ENCODE measurements around the gene PGP. TPM values are rescaled to one million over a fixed set of nuclear protein-coding genes. Genes with fewer than 3 reads are reported as not detected.

PGP gene
- total and polyA plus RNA-seq, 4 experiments from 2014 or later, result 7.8 to 27.3 (median 19.7) TPM

DNA sequence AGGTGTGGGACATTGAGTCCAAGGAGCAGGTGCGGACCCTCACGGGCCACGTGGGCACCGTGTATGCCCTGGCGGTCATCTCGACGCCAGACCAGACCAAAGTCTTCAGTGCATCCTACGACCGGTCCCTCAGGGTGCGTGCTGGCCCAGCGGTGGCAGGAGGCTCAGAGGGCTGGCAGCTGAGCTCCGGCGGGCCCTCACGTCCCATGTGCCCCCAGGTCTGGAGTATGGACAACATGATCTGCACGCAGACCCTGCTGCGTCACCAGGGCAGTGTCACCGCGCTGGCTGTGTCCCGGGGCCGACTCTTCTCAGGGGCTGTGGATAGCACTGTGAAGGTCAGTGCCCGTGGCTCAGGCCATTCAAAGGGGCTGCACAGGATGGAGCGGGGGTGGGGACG, 38.6 kb downstream of the PGP start:
- intact Hi-C loops (cut with micrococcal nuclease), result no loop called here
- no peak for DNase-seq
- Histone ChIP-seq H3K27me3 (ENCODE audit: insufficient read depth, low read length) (no peaks in the 10 kb centered on the region), H3K4me1 (ENCODE audit: insufficient read depth, low read length) (no peaks in the 10 kb centered on the region), H3K27ac (ENCODE audit: low read depth, low read length) (no peak overlapping the region), H3K36me3 (ENCODE audit: insufficient read depth, low read length) (peaks cover 4% of the 10 kb centered on the region), H3K4me3 (ENCODE audit: low read length in 2 of 2) (no peak overlapping the region), H3K9me3 (ENCODE audit: control insufficient read depth in 1 of 2, low read length in 2 of 2) (no peaks in the 10 kb centered on the region)
- Mint-ChIP-seq H3K27ac (no peak overlapping the region), H3K9me3 (no peaks in the 10 kb centered on the region), H3K27me3 (no peaks in the 10 kb centered on the region), H3K36me3 (peaks cover 0 to 19% of the 10 kb centered on the region in 2 donors), H3K4me1 (no peaks in the 10 kb centered on the region), H3K4me3 (no peak overlapping the region)
- CTCF ChIA-PET (ENCODE audit: partially characterized antibody), result interaction anchor here (0.6 to 0.8 kb wide), 2 partner anchors 36 to 701 kb away, joined by 3 to 4 read pairs; no protein-coding TSS in a partner anchor
- POLR2A ChIA-PET (ENCODE audit: partially characterized antibody), result no interaction called here

DNA sequence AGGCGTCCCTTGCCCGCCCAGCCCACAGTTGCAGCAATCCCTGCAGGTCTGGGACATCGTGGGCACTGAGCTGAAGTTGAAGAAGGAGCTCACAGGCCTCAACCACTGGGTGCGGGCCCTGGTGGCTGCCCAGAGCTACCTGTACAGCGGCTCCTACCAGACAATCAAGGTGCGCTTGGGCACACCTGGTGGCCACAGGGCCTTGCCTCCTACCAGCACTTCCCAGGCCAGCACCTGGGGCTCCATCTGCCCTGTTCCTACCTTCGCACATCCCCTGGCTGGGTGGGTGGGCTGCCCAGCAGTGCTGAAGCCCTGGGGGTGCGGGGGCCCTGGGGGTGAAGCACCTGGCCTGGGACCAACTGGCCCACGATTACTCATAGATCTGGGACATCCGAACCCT, 39.2 kb downstream of the PGP start:
- H3K27me3 ChIP-seq (ENCODE audit: insufficient read depth, low read length), result no peaks in the 10 kb centered on the region
- CTCF ChIA-PET (ENCODE audit: partially characterized antibody), result interaction anchor here (0.8 kb wide), 1 partner anchor 35 kb away, joined by 3 read pairs; no protein-coding TSS in a partner anchor
- POLR2A ChIA-PET (ENCODE audit: partially characterized antibody), result no interaction called here
- H3K36me3 ChIP-seq (ENCODE audit: insufficient read depth, low read length), result peaks cover 4% of the 10 kb centered on the region
- Mint-ChIP-seq H3K4me1 (no peaks in the 10 kb centered on the region), H3K27me3 (no peaks in the 10 kb centered on the region), H3K9me3 (no peaks in the 10 kb centered on the region), H3K36me3 (peaks cover 0 to 19% of the 10 kb centered on the region in 2 donors), H3K4me3 (no peak overlapping the region), H3K27ac (no peak overlapping the region)
- H3K27ac ChIP-seq (ENCODE audit: low read depth, low read length), result no peak overlapping the region
- H3K4me1 ChIP-seq (ENCODE audit: insufficient read depth, low read length), result no peaks in the 10 kb centered on the region
- intact Hi-C loops (cut with micrococcal nuclease), result no loop called here
- no peaks in the 10 kb centered on the region for H3K9me3 ChIP-seq (ENCODE audit: control insufficient read depth in 1 of 2, low read length in 2 of 2)
- H3K4me3 ChIP-seq (ENCODE audit: low read length in 2 of 2), result no peak overlapping the region
- DNase-seq, result no peak

DNA sequence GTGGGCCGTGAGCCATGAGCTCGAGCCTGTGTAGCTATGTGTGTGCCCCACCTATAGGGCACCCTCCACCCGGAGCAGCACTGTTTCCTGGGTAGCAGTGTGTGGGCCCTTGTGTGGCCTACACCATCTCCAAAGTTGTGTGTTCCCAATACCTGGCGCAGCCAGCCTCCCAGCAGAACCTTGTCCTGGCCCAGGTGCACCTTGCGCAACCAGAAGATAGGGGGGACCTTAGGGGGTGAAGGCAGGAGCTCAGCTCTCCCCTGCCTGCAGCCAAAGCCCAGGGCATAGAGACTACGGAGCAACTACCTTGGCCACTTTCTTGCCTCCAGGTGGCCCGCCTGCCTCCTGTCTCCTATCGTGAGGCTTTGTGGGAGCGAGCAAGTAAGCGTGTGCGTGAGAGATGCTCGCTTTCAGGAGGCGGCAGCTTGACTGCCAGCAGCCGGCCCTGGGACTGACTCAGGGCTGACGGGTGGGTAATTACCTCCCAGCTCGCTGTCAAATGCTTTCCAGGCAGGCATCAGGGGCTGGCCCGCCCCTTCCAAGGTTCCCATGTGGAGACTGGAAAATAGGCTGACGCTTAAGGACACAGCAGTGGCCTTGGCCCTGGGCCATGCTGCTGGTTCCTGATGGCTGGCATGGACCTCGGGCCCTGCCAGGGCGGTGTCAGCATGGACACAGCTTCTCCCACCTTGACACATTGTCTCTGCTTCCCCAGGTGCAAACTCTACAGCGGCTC, 40.1 kb downstream of the PGP start:
- Histone ChIP-seq H3K27me3 (ENCODE audit: insufficient read depth, low read length) (no peaks in the 10 kb centered on the region), H3K27ac (ENCODE audit: low read depth, low read length) (no peak overlapping the region), H3K36me3 (ENCODE audit: insufficient read depth, low read length) (peaks cover 4% of the 10 kb centered on the region), H3K4me3 (ENCODE audit: low read length in 2 of 2) (no peak overlapping the region), H3K4me1 (ENCODE audit: insufficient read depth, low read length) (no peaks in the 10 kb centered on the region), H3K9me3 (ENCODE audit: control insufficient read depth in 1 of 2, low read length in 2 of 2) (no peaks in the 10 kb centered on the region)
- Mint-ChIP-seq H3K36me3 (peaks cover 0 to 19% of the 10 kb centered on the region in 2 donors), H3K4me1 (no peaks in the 10 kb centered on the region), H3K9me3 (no peaks in the 10 kb centered on the region), H3K4me3 (no peak overlapping the region), H3K27me3 (no peaks in the 10 kb centered on the region), H3K27ac (no peak overlapping the region)
- DNase-seq, result no peak
- CTCF ChIA-PET (ENCODE audit: partially characterized antibody), result no interaction called here
- POLR2A ChIA-PET (ENCODE audit: partially characterized antibody), result no interaction called here
- intact Hi-C loops (cut with micrococcal nuclease), result no loop called here

DNA sequence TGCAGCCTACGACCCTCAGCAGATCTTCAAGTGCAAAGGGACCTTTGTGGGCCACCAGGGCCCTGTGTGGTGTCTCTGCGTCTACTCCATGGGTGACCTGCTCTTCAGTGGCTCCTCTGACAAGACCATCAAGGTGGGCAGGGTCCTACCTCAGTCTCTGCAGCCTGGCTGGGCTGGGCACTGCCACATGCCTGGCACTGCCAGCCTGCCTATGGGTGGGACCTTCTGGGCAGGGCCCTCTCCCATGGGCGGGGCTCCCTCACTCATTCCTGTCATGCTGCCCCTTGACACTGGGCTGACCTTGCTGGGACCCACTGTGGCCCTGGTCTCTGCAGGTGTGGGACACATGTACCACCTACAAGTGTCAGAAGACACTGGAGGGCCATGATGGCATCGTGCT, 40.7 kb downstream of the PGP start:
- Histone ChIP-seq H3K27me3 (ENCODE audit: insufficient read depth, low read length) (no peaks in the 10 kb centered on the region), H3K4me3 (ENCODE audit: low read length in 2 of 2) (no peak overlapping the region), H3K36me3 (ENCODE audit: insufficient read depth, low read length) (peaks cover 4% of the 10 kb centered on the region), H3K27ac (ENCODE audit: low read depth, low read length) (no peak overlapping the region), H3K4me1 (ENCODE audit: insufficient read depth, low read length) (no peaks in the 10 kb centered on the region), H3K9me3 (ENCODE audit: control insufficient read depth in 1 of 2, low read length in 2 of 2) (no peaks in the 10 kb centered on the region)
- intact Hi-C loops (cut with micrococcal nuclease), result no loop called here
- no peak overlapping the region for H3K4me3 Mint-ChIP-seq
- no peaks in the 10 kb centered on the region for H3K9me3 Mint-ChIP-seq
- CTCF ChIA-PET (ENCODE audit: partially characterized antibody), result no interaction called here
- H3K27ac Mint-ChIP-seq, result no peak overlapping the region
- no peak for DNase-seq
- peaks cover 0 to 19% of the 10 kb centered on the region in 2 donors for H3K36me3 Mint-ChIP-seq
- H3K27me3 Mint-ChIP-seq, result no peaks in the 10 kb centered on the region
- H3K4me1 Mint-ChIP-seq, result no peaks in the 10 kb centered on the region
- POLR2A ChIA-PET (ENCODE audit: partially characterized antibody), result no interaction called here

DNA sequence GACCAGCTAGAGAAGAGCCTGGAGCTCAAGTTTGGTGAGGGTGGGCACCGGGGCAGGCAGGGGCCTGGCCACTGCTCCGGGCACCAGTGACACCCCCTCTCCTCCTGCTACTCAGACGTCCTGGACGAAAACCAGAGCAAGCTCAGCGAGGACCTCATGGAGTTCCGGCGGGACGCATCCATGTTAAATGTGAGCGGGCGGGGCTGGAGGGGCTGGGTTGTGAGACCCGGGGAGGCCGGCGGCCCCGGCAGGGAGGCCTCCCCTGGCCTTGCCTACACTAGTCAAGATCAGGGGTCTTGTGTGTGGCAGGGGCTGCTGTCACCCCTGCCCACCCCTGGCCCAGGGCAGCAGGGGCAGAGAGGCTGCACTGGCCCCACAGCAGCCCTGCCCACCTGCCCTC, 41.3 kb downstream of the PGP start:
- H3K36me3 ChIP-seq (ENCODE audit: insufficient read depth, low read length), result peaks cover 6% of the 10 kb centered on the region

DNA sequence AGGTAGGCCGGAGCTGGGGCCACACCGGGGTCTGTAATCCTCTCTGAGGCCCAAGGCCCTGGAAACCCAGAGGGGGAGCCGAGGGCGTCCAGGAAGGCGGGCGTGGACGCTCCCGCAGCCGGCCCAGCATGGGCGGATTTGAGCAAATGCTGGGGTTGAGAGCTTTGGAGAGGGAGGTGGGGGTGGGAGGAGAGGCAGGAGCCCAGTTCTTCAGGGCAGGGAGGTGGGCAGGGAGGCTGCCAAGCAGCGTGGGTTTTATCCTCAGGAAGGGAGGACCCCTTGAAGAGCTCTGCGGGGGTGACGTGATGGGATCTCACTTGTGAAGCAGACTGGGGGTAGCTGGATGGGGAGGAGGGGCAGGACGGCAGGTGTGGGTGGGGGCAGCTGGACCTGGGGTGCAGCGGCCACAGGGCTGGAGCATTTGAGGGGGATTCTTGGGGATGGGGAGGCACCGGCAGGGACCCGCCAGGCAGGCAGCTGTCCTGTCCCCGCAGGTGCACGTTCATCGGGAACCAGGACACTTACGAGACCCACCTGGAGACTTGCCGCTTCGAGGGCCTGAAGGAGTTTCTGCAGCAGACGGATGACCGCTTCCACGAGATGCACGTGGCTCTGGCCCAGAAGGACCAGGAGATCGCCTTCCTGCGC, 41.8 kb downstream of the PGP start:
- no peaks in the 10 kb centered on the region for H3K27me3 Mint-ChIP-seq
- peaks cover 0 to 22% of the 10 kb centered on the region in 2 donors for H3K36me3 Mint-ChIP-seq
- H3K9me3 ChIP-seq (ENCODE audit: control insufficient read depth in 1 of 2, low read length in 2 of 2), result no peaks in the 10 kb centered on the region
- CTCF ChIA-PET (ENCODE audit: partially characterized antibody), result no interaction called here
- H3K4me3 ChIP-seq (ENCODE audit: low read length in 2 of 2), result no peak overlapping the region
- H3K9me3 Mint-ChIP-seq, result no peaks in the 10 kb centered on the region
- no peak for DNase-seq
- no peak overlapping the region for H3K4me3 Mint-ChIP-seq
- H3K36me3 ChIP-seq (ENCODE audit: insufficient read depth, low read length), result peaks cover 11% of the 10 kb centered on the region
- H3K4me1 Mint-ChIP-seq, result no peaks in the 10 kb centered on the region
- H3K27ac ChIP-seq (ENCODE audit: low read depth, low read length), result no peak overlapping the region
- H3K27me3 ChIP-seq (ENCODE audit: insufficient read depth, low read length), result no peaks in the 10 kb centered on the region
- H3K27ac Mint-ChIP-seq, result no peak overlapping the region
- H3K4me1 ChIP-seq (ENCODE audit: insufficient read depth, low read length), result no peaks in the 10 kb centered on the region
- POLR2A ChIA-PET (ENCODE audit: partially characterized antibody), result interaction anchor here (0.8 to 0.9 kb wide), 2 partner anchors 32 to 43 kb away, joined by 3 to 4 read pairs; partner anchors contain the start of gene MLST8
- intact Hi-C loops (cut with micrococcal nuclease), result no loop called here

More for the DNA sequence above, 41.3 kb downstream of the PGP start:
- Mint-ChIP-seq H3K27ac (no peak overlapping the region), H3K36me3 (peaks cover 0 to 20% of the 10 kb centered on the region in 2 donors), H3K4me1 (no peaks in the 10 kb centered on the region), H3K27me3 (no peaks in the 10 kb centered on the region), H3K4me3 (no peak overlapping the region), H3K9me3 (no peaks in the 10 kb centered on the region)
- H3K4me1 ChIP-seq (ENCODE audit: insufficient read depth, low read length), result no peaks in the 10 kb centered on the region
- H3K27me3 ChIP-seq (ENCODE audit: insufficient read depth, low read length), result no peaks in the 10 kb centered on the region
- intact Hi-C loops (cut with micrococcal nuclease), result no loop called here
- no peak for DNase-seq
- no peaks in the 10 kb centered on the region for H3K9me3 ChIP-seq (ENCODE audit: control insufficient read depth in 1 of 2, low read length in 2 of 2)
- no peak overlapping the region for H3K4me3 ChIP-seq (ENCODE audit: low read length in 2 of 2)
- CTCF ChIA-PET (ENCODE audit: partially characterized antibody), result no interaction called here
- no peak overlapping the region for H3K27ac ChIP-seq (ENCODE audit: low read depth, low read length)
- POLR2A ChIA-PET (ENCODE audit: partially characterized antibody), result interaction anchor here (0.8 kb wide), 1 partner anchor 32 kb away, joined by 4 read pairs; the partner anchor contains the start of gene MLST8

DNA sequence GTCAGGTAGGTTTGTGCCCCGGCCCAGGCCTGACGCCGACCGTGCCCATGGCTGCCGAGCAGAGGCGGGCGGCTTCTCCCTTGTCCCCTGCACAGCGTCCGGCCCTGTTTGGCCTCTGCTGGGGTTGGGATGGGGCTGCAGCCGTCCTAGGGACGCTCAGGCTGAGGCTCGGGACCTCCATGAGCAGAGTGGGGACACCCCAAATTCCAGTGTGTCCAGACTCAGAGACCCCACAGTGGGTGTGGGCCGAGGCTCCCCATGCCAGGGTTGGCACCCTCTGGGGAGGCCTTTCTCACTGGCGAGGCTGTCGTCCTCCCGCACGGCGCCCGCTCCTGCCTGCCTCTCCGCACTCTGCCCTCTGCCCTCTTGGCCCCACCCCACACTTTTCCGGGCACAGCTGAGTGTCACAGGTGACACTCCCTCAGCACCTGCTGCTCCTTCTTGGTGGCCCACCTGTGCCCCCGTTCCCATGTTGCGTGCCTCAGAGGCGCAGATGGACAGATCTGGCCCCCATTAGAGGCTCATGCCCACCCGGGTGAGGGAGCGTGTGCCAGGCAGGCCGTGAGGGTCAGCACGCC, 43.0 kb downstream of the PGP start:
- peaks cover 0 to 22% of the 10 kb centered on the region in 2 donors for H3K36me3 Mint-ChIP-seq
- peaks cover 13% of the 10 kb centered on the region for H3K36me3 ChIP-seq (ENCODE audit: insufficient read depth, low read length)

More for the DNA sequence above, 43.0 kb downstream of the PGP start:
- H3K27ac ChIP-seq (ENCODE audit: low read depth, low read length), result no peak overlapping the region
- H3K4me3 ChIP-seq (ENCODE audit: low read length in 2 of 2), result no peak overlapping the region
- POLR2A ChIA-PET (ENCODE audit: partially characterized antibody), result interaction anchor here (0.9 kb wide), 1 partner anchor 44 kb away, joined by 3 read pairs; no protein-coding TSS in a partner anchor
- H3K27me3 ChIP-seq (ENCODE audit: insufficient read depth, low read length), result no peaks in the 10 kb centered on the region
- Mint-ChIP-seq H3K9me3 (no peaks in the 10 kb centered on the region), H3K4me3 (no peak overlapping the region), H3K27me3 (no peaks in the 10 kb centered on the region), H3K27ac (no peak overlapping the region), H3K4me1 (no peaks in the 10 kb centered on the region)
- no peak for DNase-seq
- no peaks in the 10 kb centered on the region for H3K4me1 ChIP-seq (ENCODE audit: insufficient read depth, low read length)
- intact Hi-C loops (cut with micrococcal nuclease), result no loop called here
- H3K9me3 ChIP-seq (ENCODE audit: control insufficient read depth in 1 of 2, low read length in 2 of 2), result no peaks in the 10 kb centered on the region
- CTCF ChIA-PET (ENCODE audit: partially characterized antibody), result no interaction called here

Data from CD4-positive, alpha-beta memory T cell (primary cell).